SH-SY5Y (cell line): ENCODE measurements around the gene LRRC74A.

ENCODE experiments used
- GATA2 ChIP-seq: IDR thresholded peaks from 2 replicates; pipeline ENCODE4 v1.6.1; 2011; ENCODE audit warnings: mild to moderate bottlenecking, low read depth, low read length
- GATA3 ChIP-seq: IDR thresholded peaks from 2 replicates; pipeline ENCODE4 v1.6.1; 2011; ENCODE audit warnings: low read depth, mild to moderate bottlenecking, low read length, moderate library complexity

DNA sequence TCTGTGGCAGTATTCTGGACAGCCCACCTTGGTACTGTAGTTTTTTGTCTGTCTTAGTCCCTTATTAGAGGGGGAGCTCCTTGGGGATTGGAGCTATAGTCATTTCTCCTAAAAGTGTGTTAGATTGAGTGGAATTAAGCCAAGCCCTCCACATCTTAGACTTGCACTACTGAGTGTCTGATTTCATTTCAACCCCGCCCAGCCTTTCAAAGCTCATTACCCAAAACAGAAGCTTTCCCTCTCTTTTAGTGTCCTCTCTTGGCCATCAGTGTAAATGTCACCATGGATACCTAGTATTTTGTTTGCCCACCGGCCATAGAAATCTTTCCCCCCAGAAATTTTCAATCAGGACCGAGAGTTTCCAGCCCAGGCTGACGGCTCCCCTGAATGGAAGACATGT is 74.5 kb downstream of the LRRC74A start:
- TF ChIP-seq GATA3 (no peak), GATA2 (no peak)
